ENCODE measurements around the gene ANKRD29.

The ANKRD29 gene

GRCh38 chr18:23631746-23632145 is 31.0 kb downstream of the ANKRD29 start:
- no peaks in the 10 kb centered on the region for H4K20me1 ChIP-seq (ENCODE audit: insufficient read depth, low read length, poor library complexity, severe bottlenecking)
- peaks cover 10% of the 10 kb centered on the region for H3K4me1 ChIP-seq (ENCODE audit: insufficient read depth, low read length, poor library complexity, severe bottlenecking)
- no peaks in the 10 kb centered on the region for H3K79me2 ChIP-seq (ENCODE audit: insufficient read depth, low read length)
- H3K9me3 ChIP-seq (ENCODE audit: insufficient read depth, low read depth, low read length), result no peaks in the 10 kb centered on the region
- no peak overlapping the region for H3K4me2 ChIP-seq (ENCODE audit: low read depth, low read length, poor library complexity, severe bottlenecking)
- H3K9ac ChIP-seq (ENCODE audit: low read depth, low read length, poor library complexity, severe bottlenecking), result no peak overlapping the region
- TF ChIP-seq, protein P1, sequence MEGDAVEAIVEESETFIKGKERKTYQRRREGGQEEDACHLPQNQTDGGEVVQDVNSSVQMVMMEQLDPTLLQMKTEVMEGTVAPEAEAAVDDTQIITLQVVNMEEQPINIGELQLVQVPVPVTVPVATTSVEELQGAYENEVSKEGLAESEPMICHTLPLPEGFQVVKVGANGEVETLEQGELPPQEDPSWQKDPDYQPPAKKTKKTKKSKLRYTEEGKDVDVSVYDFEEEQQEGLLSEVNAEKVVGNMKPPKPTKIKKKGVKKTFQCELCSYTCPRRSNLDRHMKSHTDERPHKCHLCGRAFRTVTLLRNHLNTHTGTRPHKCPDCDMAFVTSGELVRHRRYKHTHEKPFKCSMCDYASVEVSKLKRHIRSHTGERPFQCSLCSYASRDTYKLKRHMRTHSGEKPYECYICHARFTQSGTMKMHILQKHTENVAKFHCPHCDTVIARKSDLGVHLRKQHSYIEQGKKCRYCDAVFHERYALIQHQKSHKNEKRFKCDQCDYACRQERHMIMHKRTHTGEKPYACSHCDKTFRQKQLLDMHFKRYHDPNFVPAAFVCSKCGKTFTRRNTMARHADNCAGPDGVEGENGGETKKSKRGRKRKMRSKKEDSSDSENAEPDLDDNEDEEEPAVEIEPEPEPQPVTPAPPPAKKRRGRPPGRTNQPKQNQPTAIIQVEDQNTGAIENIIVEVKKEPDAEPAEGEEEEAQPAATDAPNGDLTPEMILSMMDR (conservative IDR thresholded peaks at IDR 0.05; ENCODE audit: low read length), result no peak
- no peak for TF ChIP-seq EZH2phosphoT487 (IDR thresholded peaks at IDR 0.05; ENCODE audit: borderline replicate concordance)
- H3F3A ChIP-seq (ENCODE audit: low read depth), result no peaks in the 10 kb centered on the region
- H3K4me3 ChIP-seq (ENCODE audit: low read length, poor library complexity, severe bottlenecking), result no peak overlapping the region
- no peaks in the 10 kb centered on the region for H3K36me3 ChIP-seq (ENCODE audit: insufficient read depth, low read length)
- H2AFZ ChIP-seq (ENCODE audit: low read length), result no peak overlapping the region
- H3K27me3 ChIP-seq (ENCODE audit: insufficient read depth, low read length, poor library complexity, severe bottlenecking), result no peaks in the 10 kb centered on the region
- H3K9me2 ChIP-seq (replicated peaks; ENCODE audit: low read depth, low read length), result no peaks in the 10 kb centered on the region

GRCh38 chr18:23631312-23631711 is 31.4 kb downstream of the ANKRD29 start:
- Histone ChIP-seq H2AFZ (ENCODE audit: low read length) (no peak overlapping the region), H3K9me3 (ENCODE audit: insufficient read depth, low read depth, low read length) (no peaks in the 10 kb centered on the region), H3F3A (ENCODE audit: low read depth) (no peaks in the 10 kb centered on the region), H3K4me1 (ENCODE audit: insufficient read depth, low read length, poor library complexity, severe bottlenecking) (peaks cover 10% of the 10 kb centered on the region), H4K20me1 (ENCODE audit: insufficient read depth, low read length, poor library complexity, severe bottlenecking) (no peaks in the 10 kb centered on the region), H3K4me3 (ENCODE audit: low read length, poor library complexity, severe bottlenecking) (no peak overlapping the region), H3K27me3 (ENCODE audit: insufficient read depth, low read length, poor library complexity, severe bottlenecking) (no peaks in the 10 kb centered on the region), H3K9ac (ENCODE audit: low read depth, low read length, poor library complexity, severe bottlenecking) (no peak overlapping the region), H3K4me2 (ENCODE audit: low read depth, low read length, poor library complexity, severe bottlenecking) (no peak overlapping the region), H3K79me2 (ENCODE audit: insufficient read depth, low read length) (no peaks in the 10 kb centered on the region), H3K9me2 (replicated peaks; ENCODE audit: low read depth, low read length) (no peaks in the 10 kb centered on the region), H3K36me3 (ENCODE audit: insufficient read depth, low read length) (no peaks in the 10 kb centered on the region)
- TF ChIP-seq EZH2phosphoT487 (IDR thresholded peaks at IDR 0.05; ENCODE audit: borderline replicate concordance), result no peak
- TF ChIP-seq, protein P1 (conservative IDR thresholded peaks at IDR 0.05; ENCODE audit: low read length), result no peak

DNA sequence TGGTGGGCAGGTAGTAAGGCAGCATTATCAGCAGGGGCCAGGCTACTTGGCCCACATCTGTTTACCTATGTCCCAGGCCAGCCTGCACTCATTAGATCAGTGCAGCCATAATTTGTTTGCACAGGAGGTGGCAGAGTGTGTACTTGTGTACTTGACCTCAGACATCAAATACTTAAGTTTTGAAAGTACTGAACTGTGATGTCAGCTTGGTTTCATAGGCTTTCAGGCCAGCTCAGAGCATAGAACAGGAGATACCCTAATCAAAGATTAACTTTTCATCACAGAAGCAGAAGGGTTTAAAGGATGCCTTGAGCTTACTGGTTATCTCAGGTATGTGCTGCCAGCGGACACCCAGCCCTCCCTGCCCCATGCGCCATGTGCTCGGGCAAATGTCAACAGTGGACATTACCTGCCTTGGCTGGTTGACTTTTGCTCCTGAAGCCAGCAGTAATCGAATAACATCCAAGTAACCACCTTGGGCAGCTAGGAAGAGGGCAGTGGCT is 33.2 kb downstream of the ANKRD29 start:
- Histone ChIP-seq H4K20me1 (ENCODE audit: insufficient read depth, low read length, poor library complexity, severe bottlenecking) (no peaks in the 10 kb centered on the region), H3K27me3 (ENCODE audit: insufficient read depth, low read length, poor library complexity, severe bottlenecking) (no peaks in the 10 kb centered on the region), H3K4me3 (ENCODE audit: low read length, poor library complexity, severe bottlenecking) (no peak overlapping the region), H3K36me3 (ENCODE audit: insufficient read depth, low read length) (no peaks in the 10 kb centered on the region), H2AFZ (ENCODE audit: low read length) (no peak overlapping the region), H3K4me1 (ENCODE audit: insufficient read depth, low read length, poor library complexity, severe bottlenecking) (no peaks in the 10 kb centered on the region), H3K79me2 (ENCODE audit: insufficient read depth, low read length) (no peaks in the 10 kb centered on the region), H3K9ac (ENCODE audit: low read depth, low read length, poor library complexity, severe bottlenecking) (no peak overlapping the region), H3F3A (ENCODE audit: low read depth) (no peaks in the 10 kb centered on the region), H3K9me2 (replicated peaks; ENCODE audit: low read depth, low read length) (no peaks in the 10 kb centered on the region), H3K9me3 (ENCODE audit: insufficient read depth, low read depth, low read length) (no peaks in the 10 kb centered on the region), H3K4me2 (ENCODE audit: low read depth, low read length, poor library complexity, severe bottlenecking) (no peak overlapping the region)
- no peak for TF ChIP-seq EZH2phosphoT487 (IDR thresholded peaks at IDR 0.05; ENCODE audit: borderline replicate concordance)
- TF ChIP-seq, protein P1 (conservative IDR thresholded peaks at IDR 0.05; ENCODE audit: low read length), result no peak

All from Loucy (cell line).